Smooth muscle cell (in vitro differentiated cells): ENCODE data around the gene NT5E. TPM values are rescaled to one million over a fixed set of nuclear protein-coding genes. Genes with fewer than 3 reads are reported as not detected.

ENCODE experiments used
- DNase-seq: peaks from one replicate; lab custom pipeline; 2025; ENCODE audit not compliant: unreplicated experiment; lab: John Stamatoyannopoulos, UW
- H2AFZ ChIP-seq: fragments of 200-600 bp; sonication (generic); 2 replicates; pipeline ENCODE4 v1.6.0; 2016; ENCODE audit warnings: antibody characterized with exemption, low read depth, mild to moderate bottlenecking
- H3F3A ChIP-seq: fragments of 200-600 bp; sonication (generic); 2 replicates; pipeline ENCODE4 v1.6.0; 2017; ENCODE audit warnings: antibody characterized with exemption, low read depth
- H3K27ac ChIP-seq: fragments of 200-600 bp; sonication (generic); 2 replicates; pipeline ENCODE4 v1.5.1; 2016; ENCODE audit warnings: low read depth, mild to moderate bottlenecking
- H3K27me3 ChIP-seq: fragments of 200-600 bp; sonication (generic); 2 replicates; pipeline ENCODE4 v1.6.1; 2016; ENCODE audit warnings: low read depth, mild to moderate bottlenecking
- H3K36me3 ChIP-seq: fragments of 200-600 bp; sonication (generic); 2 replicates; pipeline ENCODE4 v1.5.1; 2016; ENCODE audit warnings: low read depth
- H3K4me1 ChIP-seq: fragments of 200-600 bp; sonication (generic); 2 replicates; pipeline ENCODE4 v1.5.1; 2016; ENCODE audit warnings: low read depth
- H3K4me2 ChIP-seq: fragments of 200-600 bp; sonication (generic); 2 replicates; pipeline ENCODE4 v1.6.0; 2016; ENCODE audit warnings: mild to moderate bottlenecking
- H3K4me3 ChIP-seq: fragments of 200-600 bp; sonication (generic); 2 replicates; pipeline ENCODE4 v1.5.1; 2016; ENCODE audit warnings: mild to moderate bottlenecking
- H3K79me2 ChIP-seq: fragments of 200-600 bp; sonication (generic); 2 replicates; pipeline ENCODE4 v1.6.0; 2016; ENCODE audit warnings: low read depth, mild to moderate bottlenecking
- H3K9ac ChIP-seq: fragments of 200-600 bp; sonication (generic); 2 replicates; pipeline ENCODE4 v1.6.0; 2016; ENCODE audit warnings: low read depth
- H3K9me3 ChIP-seq: fragments of 200-600 bp; sonication (generic); replicated peaks from 2 replicates; pipeline ENCODE4 v1.5.1; 2016; ENCODE audit warnings: low read depth
- H4K20me1 ChIP-seq: fragments of 200-600 bp; sonication (generic); 2 replicates; pipeline ENCODE4 v1.6.0; 2016; ENCODE audit warnings: low read depth
- WGBS: methylation state at CpG from one replicate; pipeline ENCODE4 v1.1.7; 2016; ENCODE audit warnings: low lambda C conversion rate; 5-methylcytosine and 5-hydroxymethylcytosine counted together
- polyA plus RNA-seq: library from polyadenylated mRNA; unstranded; fragments of >200 nt; fragmentation: Nextera tagmentation; extraction: Ambion mirVana; gene quantifications from 2 replicates; pipeline ENCODE4 v1.2.1, GENCODE V29; 2016
- total RNA-seq: library from RNA; depleted of rRNA; stranded (reverse); fragments of >200 nt; gene quantifications from 2 replicates; pipeline ENCODE4 v1.2.3, GENCODE V29; 2014
- TF ChIP-seq, protein P1 (sequence below): fragments of 200-600 bp; sonication (generic); IDR thresholded peaks from 2 replicates; pipeline ENCODE4 v1.5.1; 2017; ENCODE audit warnings: borderline replicate concordance, mild to moderate bottlenecking, antibody characterized with exemption; ENCODE audit not compliant: insufficient read depth, poor library complexity, severe bottlenecking

The NT5E gene
- total and polyA plus RNA-seq, 2 experiments from 2014 or later: 88.6 to 124 TPM

DNA sequence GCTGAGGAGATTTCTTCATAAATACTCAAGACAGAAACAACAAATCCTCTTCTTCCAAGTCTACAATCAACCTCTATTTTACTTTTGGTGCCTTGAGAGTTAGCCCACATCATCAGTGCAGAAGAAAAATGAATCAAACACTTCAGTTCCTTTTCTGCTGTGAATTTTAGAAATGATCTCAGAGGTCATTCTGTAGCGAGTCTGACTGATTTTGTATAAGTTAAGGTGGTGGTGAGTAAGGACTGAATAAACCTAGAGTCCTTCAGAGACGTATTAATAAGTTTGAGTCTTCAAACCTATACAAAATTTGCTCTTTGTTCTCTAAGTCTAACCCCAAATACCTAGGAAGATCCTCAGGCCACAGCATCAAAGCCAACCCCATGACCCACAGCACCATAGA lies 33.1 kb upstream of the NT5E start:
- peak overlapping the region; percentile 84 for H3K27ac ChIP-seq
- no peak overlapping the region for H3K4me3 ChIP-seq
- no peaks in the 10 kb centered on the region for H3K9me3 ChIP-seq
- peak overlapping the region; percentile 67 for H3K4me2 ChIP-seq
- H3F3A ChIP-seq: peaks cover 3% of the 10 kb centered on the region
- no peaks in the 10 kb centered on the region for H3K79me2 ChIP-seq
- H2AFZ ChIP-seq: no peak overlapping the region
- H3K4me1 ChIP-seq: peaks cover 8% of the 10 kb centered on the region
- peak overlapping the region; percentile 41 for H3K9ac ChIP-seq
- H4K20me1 ChIP-seq: no peaks in the 10 kb centered on the region
- WGBS: 39% methylated on average over 2 of the region's 2 CpGs
- no peak for DNase-seq
- TF ChIP-seq, protein P1, sequence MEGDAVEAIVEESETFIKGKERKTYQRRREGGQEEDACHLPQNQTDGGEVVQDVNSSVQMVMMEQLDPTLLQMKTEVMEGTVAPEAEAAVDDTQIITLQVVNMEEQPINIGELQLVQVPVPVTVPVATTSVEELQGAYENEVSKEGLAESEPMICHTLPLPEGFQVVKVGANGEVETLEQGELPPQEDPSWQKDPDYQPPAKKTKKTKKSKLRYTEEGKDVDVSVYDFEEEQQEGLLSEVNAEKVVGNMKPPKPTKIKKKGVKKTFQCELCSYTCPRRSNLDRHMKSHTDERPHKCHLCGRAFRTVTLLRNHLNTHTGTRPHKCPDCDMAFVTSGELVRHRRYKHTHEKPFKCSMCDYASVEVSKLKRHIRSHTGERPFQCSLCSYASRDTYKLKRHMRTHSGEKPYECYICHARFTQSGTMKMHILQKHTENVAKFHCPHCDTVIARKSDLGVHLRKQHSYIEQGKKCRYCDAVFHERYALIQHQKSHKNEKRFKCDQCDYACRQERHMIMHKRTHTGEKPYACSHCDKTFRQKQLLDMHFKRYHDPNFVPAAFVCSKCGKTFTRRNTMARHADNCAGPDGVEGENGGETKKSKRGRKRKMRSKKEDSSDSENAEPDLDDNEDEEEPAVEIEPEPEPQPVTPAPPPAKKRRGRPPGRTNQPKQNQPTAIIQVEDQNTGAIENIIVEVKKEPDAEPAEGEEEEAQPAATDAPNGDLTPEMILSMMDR: no peak
- no peaks in the 10 kb centered on the region for H3K27me3 ChIP-seq
- H3K36me3 ChIP-seq: no peaks in the 10 kb centered on the region

DNA sequence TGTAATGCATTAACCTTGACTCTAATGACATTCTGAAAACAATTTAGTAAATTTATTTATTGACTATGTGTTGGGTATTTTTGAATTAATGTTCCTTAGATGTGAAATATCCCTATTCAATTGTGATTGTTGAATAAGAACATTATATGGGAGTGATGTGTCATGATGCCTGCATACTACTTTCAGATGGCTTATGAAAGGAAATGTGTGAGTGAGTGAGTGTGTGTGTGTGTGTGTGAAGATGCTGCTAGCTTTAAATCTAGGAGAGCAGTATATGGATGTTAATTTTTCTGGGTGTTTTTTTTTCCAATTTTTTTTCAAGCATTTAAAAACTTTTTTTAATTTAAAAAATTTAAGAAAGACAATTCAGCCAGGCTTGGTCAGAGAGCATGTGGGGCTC lies 32.5 kb upstream of the NT5E start:
- Histone ChIP-seq H3K4me3 (no peak overlapping the region), H3K9ac (peak overlapping the region; percentile 41), H3F3A (peaks cover 3% of the 10 kb centered on the region), H3K4me2 (peak overlapping the region; percentile 67), H3K9me3 (no peaks in the 10 kb centered on the region), H3K27ac (peak overlapping the region; percentile 84), H3K27me3 (no peaks in the 10 kb centered on the region), H3K79me2 (no peaks in the 10 kb centered on the region), H4K20me1 (no peaks in the 10 kb centered on the region), H3K36me3 (no peaks in the 10 kb centered on the region), H2AFZ (no peak overlapping the region), H3K4me1 (peaks cover 8% of the 10 kb centered on the region)
- DNase-seq: no peak
- TF ChIP-seq, protein P1: no peak

DNA sequence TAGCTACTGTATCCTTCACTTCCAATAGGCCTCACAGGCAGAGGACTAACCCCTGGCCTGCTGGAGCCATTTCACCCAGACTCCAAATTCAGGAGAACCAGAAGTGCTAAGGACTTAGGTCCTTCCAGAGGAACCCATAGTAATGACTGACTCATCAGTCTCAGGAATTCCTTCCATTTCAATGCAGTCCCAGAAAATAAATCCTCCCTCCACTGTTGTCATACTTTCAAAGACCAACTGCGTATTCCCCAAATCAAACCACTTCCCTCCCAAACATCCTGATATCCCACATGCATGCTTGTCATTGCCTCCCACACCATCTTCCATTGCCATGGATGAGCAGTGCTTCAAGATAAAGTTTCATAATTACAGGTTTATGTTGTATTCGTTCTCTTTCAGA lies 31.8 kb upstream of the NT5E start:
- no peaks in the 10 kb centered on the region for H3K79me2 ChIP-seq
- no peak overlapping the region for H3K4me3 ChIP-seq
- no peak overlapping the region for H3K9ac ChIP-seq
- peaks cover 3% of the 10 kb centered on the region for H3F3A ChIP-seq
- H4K20me1 ChIP-seq: no peaks in the 10 kb centered on the region
- no peaks in the 10 kb centered on the region for H3K27me3 ChIP-seq
- TF ChIP-seq, protein P1: no peak
- no peak overlapping the region for H2AFZ ChIP-seq
- no peaks in the 10 kb centered on the region for H3K36me3 ChIP-seq
- H3K27ac ChIP-seq: peak overlapping the region; percentile 84
- DNase-seq: no peak
- peaks cover 8% of the 10 kb centered on the region for H3K4me1 ChIP-seq
- no peaks in the 10 kb centered on the region for H3K9me3 ChIP-seq
- WGBS: 10% methylated on average over 2 of the region's 2 CpGs
- H3K4me2 ChIP-seq: peak overlapping the region; percentile 67

DNA sequence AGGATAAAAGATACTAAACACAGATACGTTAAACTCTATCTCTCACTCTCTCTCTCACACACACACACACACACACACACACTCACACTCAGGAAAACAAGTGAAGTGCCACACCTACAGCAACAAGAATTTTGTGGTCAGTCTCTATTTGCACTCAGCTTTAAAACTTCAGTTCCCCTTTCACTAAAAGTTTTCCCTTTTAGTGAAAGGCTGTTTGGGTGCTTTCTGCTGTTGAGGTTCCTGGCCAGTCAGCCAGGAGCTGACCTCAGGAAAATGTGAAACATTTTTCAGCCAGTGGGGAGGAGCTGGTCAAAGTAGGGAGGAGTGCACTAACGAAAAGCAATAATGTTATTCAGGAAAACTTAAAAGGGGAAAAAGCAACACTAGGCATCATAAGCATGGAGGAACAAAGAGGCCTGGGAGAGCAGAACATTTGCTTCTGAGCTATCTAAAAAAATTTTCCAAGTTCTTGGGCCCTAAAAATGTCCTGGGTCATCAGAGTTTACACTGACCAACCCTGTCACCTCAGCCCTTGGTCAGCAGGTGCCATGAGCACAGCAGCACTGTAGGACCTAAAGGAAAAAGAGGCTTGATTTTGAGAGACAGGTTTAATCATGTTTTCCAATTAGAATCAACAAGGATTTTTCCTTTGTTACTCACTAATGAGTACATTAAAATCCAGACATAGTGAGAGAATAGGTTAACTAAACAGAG lies 30.7 kb upstream of the NT5E start:
- DNase-seq: no peak
- Histone ChIP-seq H3K27me3 (no peaks in the 10 kb centered on the region), H4K20me1 (no peaks in the 10 kb centered on the region), H3K9me3 (no peaks in the 10 kb centered on the region), H3K79me2 (no peaks in the 10 kb centered on the region), H2AFZ (peak overlapping the region; percentile 4), H3K9ac (no peak overlapping the region), H3K4me2 (no peak overlapping the region), H3F3A (peaks cover 3% of the 10 kb centered on the region), H3K4me1 (peaks cover 8% of the 10 kb centered on the region), H3K4me3 (no peak overlapping the region), H3K36me3 (no peaks in the 10 kb centered on the region), H3K27ac (peak overlapping the region; percentile 84)
- 54% methylated on average over 2 of the region's 2 CpGs for WGBS
- TF ChIP-seq, protein P1: no peak
